PFSK-1 (cell line): ENCODE results near the gene DTX3.

Experiments used
- FOXP2 ChIP-seq: optimal IDR thresholded peaks from 2 replicates; pipeline ENCODE3; 2011; ENCODE audit warnings: borderline replicate concordance, control low read depth, inconsistent platforms; ENCODE audit not compliant: insufficient read depth; ENCODE audit errors: extremely low read length, extremely low read depth
- POLR2AphosphoS5 ChIP-seq: IDR thresholded peaks from 2 replicates; pipeline ENCODE4 v1.6.1; 2012; ENCODE audit warnings: low read depth, mild to moderate bottlenecking, control low read depth, low read length, moderate library complexity
- SIN3A ChIP-seq: IDR thresholded peaks from 2 replicates; pipeline ENCODE4 v1.6.1; 2012; ENCODE audit warnings: mild to moderate bottlenecking, low read length, moderate library complexity, borderline replicate concordance; ENCODE audit not compliant: insufficient read depth
- TAF1 ChIP-seq: IDR thresholded peaks from 2 replicates; pipeline ENCODE4 v1.6.1; 2012; ENCODE audit warnings: low read length, control low read depth, borderline replicate concordance; ENCODE audit not compliant: insufficient read depth
- TF ChIP-seq, protein P1 (sequence below), 2 experiments: IDR thresholded peaks; 2 replicates each; pipeline versions ENCODE4 v1.6.1 to v1.8.0; 2011 to 2012; ENCODE audit warnings: low read depth in 2 of 2, low read length in 2 of 2, control low read depth in 1 of 2, inconsistent platforms in 1 of 2, mild to moderate bottlenecking in 1 of 2, moderate library complexity in 1 of 2; ENCODE audit not compliant: insufficient read depth in 1 of 2

The DTX3 gene

DNA sequence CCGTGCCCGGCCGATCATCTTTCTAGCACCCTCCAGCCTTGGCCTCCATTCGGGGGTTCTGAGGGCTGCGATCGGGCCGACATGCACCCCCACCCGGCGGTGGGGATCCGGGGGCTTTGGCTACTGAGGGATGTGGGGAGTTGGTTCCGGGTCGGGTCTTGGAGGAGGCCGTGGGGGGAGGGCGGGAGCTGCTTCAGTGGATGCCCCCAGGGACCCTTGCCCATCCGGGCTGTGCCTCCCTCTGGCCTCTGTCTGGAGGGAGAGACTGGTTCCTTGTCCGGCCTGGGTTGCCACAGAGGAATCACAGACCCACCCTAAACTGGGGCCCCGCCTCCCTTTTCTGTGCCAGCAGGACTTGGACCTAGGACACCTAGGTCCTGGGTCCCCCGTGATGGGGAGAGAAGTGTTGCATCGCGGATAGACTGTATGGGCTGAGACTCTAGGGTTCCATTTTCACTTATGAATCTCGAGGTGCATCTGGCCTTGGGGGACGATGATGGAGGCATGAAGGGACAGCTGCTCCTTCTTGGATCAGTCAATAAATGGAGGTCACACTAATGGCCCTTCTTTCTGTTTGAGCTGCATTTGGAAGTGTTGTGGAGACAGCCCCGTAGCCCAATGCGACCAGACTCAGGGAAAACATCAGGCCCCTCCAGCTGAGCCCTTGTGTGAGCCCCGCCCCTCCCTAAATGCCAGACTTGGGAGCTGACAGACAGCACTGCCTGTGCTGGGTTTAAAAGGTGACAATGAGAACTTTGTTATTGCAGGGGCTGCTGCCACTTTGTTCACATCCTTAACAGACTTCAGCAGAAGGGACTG, 577 bp downstream of the DTX3 start:
- TF ChIP-seq POLR2AphosphoS5 (no peak), TAF1 (no peak), FOXP2 (no peak), SIN3A (no peak)
- TF ChIP-seq, protein P1, sequence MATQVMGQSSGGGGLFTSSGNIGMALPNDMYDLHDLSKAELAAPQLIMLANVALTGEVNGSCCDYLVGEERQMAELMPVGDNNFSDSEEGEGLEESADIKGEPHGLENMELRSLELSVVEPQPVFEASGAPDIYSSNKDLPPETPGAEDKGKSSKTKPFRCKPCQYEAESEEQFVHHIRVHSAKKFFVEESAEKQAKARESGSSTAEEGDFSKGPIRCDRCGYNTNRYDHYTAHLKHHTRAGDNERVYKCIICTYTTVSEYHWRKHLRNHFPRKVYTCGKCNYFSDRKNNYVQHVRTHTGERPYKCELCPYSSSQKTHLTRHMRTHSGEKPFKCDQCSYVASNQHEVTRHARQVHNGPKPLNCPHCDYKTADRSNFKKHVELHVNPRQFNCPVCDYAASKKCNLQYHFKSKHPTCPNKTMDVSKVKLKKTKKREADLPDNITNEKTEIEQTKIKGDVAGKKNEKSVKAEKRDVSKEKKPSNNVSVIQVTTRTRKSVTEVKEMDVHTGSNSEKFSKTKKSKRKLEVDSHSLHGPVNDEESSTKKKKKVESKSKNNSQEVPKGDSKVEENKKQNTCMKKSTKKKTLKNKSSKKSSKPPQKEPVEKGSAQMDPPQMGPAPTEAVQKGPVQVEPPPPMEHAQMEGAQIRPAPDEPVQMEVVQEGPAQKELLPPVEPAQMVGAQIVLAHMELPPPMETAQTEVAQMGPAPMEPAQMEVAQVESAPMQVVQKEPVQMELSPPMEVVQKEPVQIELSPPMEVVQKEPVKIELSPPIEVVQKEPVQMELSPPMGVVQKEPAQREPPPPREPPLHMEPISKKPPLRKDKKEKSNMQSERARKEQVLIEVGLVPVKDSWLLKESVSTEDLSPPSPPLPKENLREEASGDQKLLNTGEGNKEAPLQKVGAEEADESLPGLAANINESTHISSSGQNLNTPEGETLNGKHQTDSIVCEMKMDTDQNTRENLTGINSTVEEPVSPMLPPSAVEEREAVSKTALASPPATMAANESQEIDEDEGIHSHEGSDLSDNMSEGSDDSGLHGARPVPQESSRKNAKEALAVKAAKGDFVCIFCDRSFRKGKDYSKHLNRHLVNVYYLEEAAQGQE (IDR thresholded peaks at IDR 0.05; ENCODE audit: insufficient read depth in 1 of 2, low read depth in 2 of 2, low read length in 2 of 2): no peak

DNA sequence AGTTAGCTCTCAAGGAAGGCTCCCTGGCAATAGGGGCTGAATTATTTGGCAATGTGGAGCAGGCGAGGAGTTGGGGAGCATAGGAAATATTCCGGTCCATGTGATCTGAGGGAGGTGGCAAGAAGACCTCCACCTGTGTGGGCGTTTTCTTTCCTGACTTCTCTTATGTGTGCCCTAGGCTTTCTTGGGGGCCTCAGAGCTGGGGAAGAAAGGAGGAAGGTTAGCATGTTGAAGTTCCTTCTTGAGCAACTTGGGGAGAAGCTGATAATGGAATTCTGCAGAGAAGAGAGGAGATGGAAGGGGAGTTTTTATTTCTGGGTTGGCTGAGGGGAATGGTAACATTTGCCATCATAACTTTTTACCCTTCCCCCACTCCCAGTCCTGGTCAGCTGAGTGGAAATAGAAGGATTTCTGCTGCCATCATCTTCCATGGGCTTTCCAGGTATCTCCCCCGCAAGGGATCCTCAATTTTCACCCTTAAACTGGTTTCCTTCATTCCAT, 1.2 kb downstream of the DTX3 start:
- TF ChIP-seq, protein P1 (IDR thresholded peaks at IDR 0.05; ENCODE audit: insufficient read depth in 1 of 2, low read depth in 2 of 2, low read length in 2 of 2): no peak
- TF ChIP-seq TAF1: no peak
- no peak for TF ChIP-seq POLR2AphosphoS5
- TF ChIP-seq FOXP2: no peak
- no peak for TF ChIP-seq SIN3A

DNA sequence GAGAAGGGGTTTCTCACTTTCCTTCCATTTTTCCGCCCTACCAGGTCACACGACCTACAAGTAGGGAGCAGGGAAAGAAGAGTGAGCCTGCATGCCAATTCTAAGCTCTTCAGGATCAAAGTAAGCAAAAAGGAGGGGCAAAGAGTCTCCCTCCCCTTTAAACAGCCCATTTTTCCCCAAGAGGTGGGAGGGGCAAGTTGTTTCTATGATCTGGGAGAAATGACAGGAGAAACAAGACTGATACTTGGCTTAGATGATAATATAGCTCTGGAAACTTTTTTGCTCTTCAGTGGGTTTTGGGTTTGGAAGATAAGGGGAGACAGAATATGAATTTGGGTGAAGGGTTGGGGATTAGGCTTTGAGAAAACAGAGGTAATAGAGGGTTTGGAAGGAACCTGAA, 1.8 kb downstream of the DTX3 start:
- TF ChIP-seq SIN3A (no peak), FOXP2 (no peak), TAF1 (no peak), POLR2AphosphoS5 (no peak)
- TF ChIP-seq, protein P1 (IDR thresholded peaks at IDR 0.05; ENCODE audit: insufficient read depth in 1 of 2, low read depth in 2 of 2, low read length in 2 of 2): no peak

DNA sequence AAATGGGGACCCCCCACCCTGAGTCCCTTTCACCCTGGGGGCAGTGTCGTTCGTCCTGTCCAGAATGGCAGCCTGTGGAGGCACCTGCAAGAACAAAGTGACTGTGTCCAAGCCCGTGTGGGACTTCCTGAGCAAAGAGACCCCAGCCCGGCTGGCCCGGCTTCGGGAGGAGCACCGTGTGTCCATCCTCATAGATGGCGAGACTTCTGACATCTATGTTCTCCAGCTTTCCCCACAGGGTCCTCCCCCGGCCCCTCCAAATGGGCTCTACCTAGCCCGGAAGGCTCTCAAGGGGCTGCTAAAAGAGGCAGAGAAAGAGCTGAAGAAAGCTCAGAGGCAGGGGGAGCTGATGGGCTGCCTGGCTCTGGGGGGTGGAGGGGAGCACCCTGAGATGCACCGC, 2.2 kb downstream of the DTX3 start:
- no peak for TF ChIP-seq FOXP2
- no peak for TF ChIP-seq TAF1
- TF ChIP-seq SIN3A: no peak
- no peak for TF ChIP-seq POLR2AphosphoS5
- TF ChIP-seq, protein P1 (IDR thresholded peaks at IDR 0.05; ENCODE audit: insufficient read depth in 1 of 2, low read depth in 2 of 2, low read length in 2 of 2): no peak
